Fibroblast of the aortic adventitia (primary cell): Measurements from ENCODE around the gene DCDC2C. TPM values are rescaled to one million over a fixed set of nuclear protein-coding genes. Genes with fewer than 3 reads are reported as not detected.

Source experiments
- DNase-seq: peaks from one replicate; pipeline ENCODE4 v3.0.0-alpha.2; 2010; ENCODE audit warnings: low read depth
- H3K4me3 ChIP-seq: 2 replicates; pipeline ENCODE4 v1.5.1; 2011; ENCODE audit warnings: low read depth, mild to moderate bottlenecking, control low read depth, low read length, moderate library complexity
- CTCF ChIP-seq: IDR thresholded peaks from 2 replicates; pipeline ENCODE4 v1.5.1; 2011; ENCODE audit warnings: mild to moderate bottlenecking, low read length, control low read depth, inconsistent platforms; ENCODE audit not compliant: insufficient read depth
- total RNA-seq: library from RNA; depleted of rRNA; stranded (reverse); fragments of >200 nt; gene quantifications from 2 replicates; pipeline ENCODE4 v1.2.3, GENCODE V29; 2012; ENCODE audit warnings: low replicate concordance

DCDC2C gene
- total RNA-seq, 1 donor, result not detected

GRCh38 chr2:3827673-3828575 lies 124.5 kb downstream of the DCDC2C start:
- no peak for DNase-seq
- peak; percentile 18 for TF ChIP-seq CTCF
- no peak overlapping the region for H3K4me3 ChIP-seq

DNA sequence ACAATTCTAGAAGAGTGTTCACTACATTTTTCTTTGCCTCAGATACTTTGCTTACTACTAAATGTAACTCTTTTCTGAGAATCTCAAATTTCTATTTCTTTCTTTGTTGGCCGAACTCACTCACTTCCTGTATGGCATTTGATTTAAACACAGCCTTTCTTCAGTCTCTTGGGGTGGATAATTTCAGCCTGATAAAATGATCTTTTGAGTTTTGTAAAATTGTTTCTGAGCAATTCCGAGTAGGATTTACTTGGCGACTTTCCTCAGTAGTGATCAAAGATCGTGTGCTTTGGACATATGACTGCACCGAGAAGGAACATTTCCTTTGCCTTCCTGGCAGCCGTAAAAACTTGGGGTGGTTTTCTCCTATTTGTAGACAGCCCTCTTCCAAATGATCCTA lies 127.4 kb downstream of the DCDC2C start:
- DNase-seq, result no peak
- no peak overlapping the region for H3K4me3 ChIP-seq
- TF ChIP-seq CTCF, result no peak

DNA sequence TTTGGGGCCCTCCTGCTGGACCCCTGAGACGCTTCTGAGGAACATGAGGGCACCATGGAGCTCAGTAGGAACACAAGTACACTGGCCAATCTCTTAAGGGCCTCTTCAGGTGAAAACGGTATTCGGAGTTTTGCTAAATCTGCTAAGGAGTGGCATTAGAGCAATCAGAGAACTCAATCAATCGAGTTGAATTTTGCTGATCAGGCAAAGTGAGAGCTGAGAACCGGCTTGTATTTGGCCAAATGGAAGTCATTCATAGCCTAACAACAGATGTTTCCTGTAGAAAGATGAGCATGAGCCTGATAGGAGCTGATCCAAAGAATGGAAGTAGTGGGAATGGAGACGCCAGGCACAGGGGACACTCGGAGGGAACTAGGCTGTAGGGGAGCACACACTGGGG lies 133.7 kb downstream of the DCDC2C start:
- DNase-seq, result no peak
- TF ChIP-seq CTCF, result no peak

DNA sequence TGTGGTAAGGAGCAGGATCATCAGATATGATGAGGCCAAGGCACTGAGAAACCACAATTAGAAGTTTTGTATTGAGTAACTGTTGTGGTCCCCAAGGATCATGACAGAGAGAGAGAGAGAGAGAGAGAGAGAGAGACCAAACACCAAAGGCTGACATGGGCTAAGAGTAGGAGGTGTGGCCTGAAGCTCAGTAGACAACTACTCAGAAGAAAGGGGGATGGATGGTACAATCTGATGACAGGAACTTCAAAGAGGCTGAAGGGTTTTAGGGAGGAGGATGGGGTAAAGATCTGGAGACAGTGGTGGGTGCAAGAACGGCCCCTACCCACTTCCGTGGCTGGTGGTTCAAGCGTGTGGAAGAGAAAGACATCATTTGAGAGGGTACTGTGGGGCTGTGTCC lies 135.0 kb downstream of the DCDC2C start:
- TF ChIP-seq CTCF, result no peak
- DNase-seq, result no peak

More for the DNA sequence above, 133.7 kb downstream of the DCDC2C start:
- no peak overlapping the region for H3K4me3 ChIP-seq

GRCh38 chr2:3839476-3839875 lies 136.1 kb downstream of the DCDC2C start:
- TF ChIP-seq CTCF, result no peak
- DNase-seq, result no peak
- no peak overlapping the region for H3K4me3 ChIP-seq

More for the DNA sequence above, 135.0 kb downstream of the DCDC2C start:
- no peak overlapping the region for H3K4me3 ChIP-seq

DNA sequence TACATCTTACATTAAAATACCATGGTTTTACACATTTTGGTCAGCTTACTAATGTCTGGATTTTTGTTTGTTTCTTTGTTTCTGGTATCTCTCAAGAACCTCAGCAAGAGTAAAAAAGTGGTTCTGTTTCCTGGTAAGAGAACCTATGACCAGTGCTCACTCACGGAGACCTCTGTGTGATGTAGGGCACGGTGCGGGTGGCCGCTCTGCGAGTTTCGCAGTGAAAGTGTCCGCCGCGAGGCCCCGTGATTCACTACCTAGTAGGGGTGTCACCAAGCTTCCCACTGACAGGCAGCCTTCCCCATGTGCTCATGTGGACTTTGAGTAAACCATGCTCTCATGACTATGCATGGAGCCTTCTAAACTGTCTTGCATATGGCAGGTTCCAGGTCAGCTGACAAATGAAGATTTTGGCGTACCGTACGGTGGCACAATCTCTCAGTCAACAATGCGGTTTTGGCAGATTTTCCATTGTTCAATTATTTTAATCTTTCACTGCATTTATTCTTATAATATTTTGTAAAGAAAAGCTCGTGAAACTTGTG lies 137.3 kb downstream of the DCDC2C start:
- no peak overlapping the region for H3K4me3 ChIP-seq
- no peak for TF ChIP-seq CTCF
- DNase-seq, result no peak
